Melanocyte of skin (primary cell): Measurements from ENCODE around the gene PACSIN2. TPM values are rescaled to one million over a fixed set of nuclear protein-coding genes. Genes with fewer than 3 reads are reported as not detected.

Experiments
- total RNA-seq, 2 donors: library from RNA; depleted of rRNA; stranded (reverse); fragments of >200 nt; gene quantifications; 2 replicates each; pipeline ENCODE4 v1.2.3, GENCODE V29; 2012

PACSIN2 gene
- 10 to 100 TPM; 54.4 to 78.9 TPM for total RNA-seq

GRCh38 chr22:43014869-43015676, at the start of gene PACSIN2:
TSS of gene PACSIN2 (minus strand) at chr22:43015149. CDS start at chr22:42912080, 103,069 bp downstream.

GRCh38 chr22:42856865-42857704, 157.9 kb downstream of the PACSIN2 start, which contains the start of gene ARFGAP3:
TSS of gene ARFGAP3 (minus strand) at chr22:42857273. CDS start at chr22:42857182, 91 bp downstream.

Other genes with a start within 250 kb of the PACSIN2 start
- gene ARFGAP3, start 157.9 kb downstream of the PACSIN2 start, total RNA-seq: 10 to 100 TPM; 29.6 to 43.4 TPM
- gene TTLL1, start 74.2 kb upstream of the PACSIN2 start, total RNA-seq: 10 to 100 TPM; 12.3 to 15.5 TPM
- 1 to 10 TPM in 1 of 2 donors, under 1 TPM in 1; 0.69 to 2.3 TPM for gene BIK, start 95.6 kb upstream of the PACSIN2 start, total RNA-seq
- 10 to 100 TPM; 14.1 to 24.0 TPM for gene MCAT, start 128.2 kb upstream of the PACSIN2 start, total RNA-seq
- 100 to 1,000 TPM; 235 to 273 TPM for gene TSPO, start 136.4 kb upstream of the PACSIN2 start, total RNA-seq
- 10 to 100 TPM; 47.5 to 61.9 TPM for gene TTLL12, start 172.0 kb upstream of the PACSIN2 start, total RNA-seq